SH-SY5Y (cell line): ENCODE results near the gene MAGEA8.

ENCODE experiments used
- GATA2 ChIP-seq: IDR thresholded peaks from 2 replicates; pipeline ENCODE4 v1.6.1; 2011; ENCODE audit warnings: mild to moderate bottlenecking, low read depth, low read length
- GATA3 ChIP-seq: IDR thresholded peaks from 2 replicates; pipeline ENCODE4 v1.6.1; 2011; ENCODE audit warnings: low read depth, mild to moderate bottlenecking, low read length, moderate library complexity

Gene MAGEA8

GRCh38 chrX:149881081-149881711 is at the start of gene MAGEA8:
TSS of gene MAGEA8 (plus strand) at chrX:149881183. CDS start at chrX:149884273, 3,090 bp downstream.
- TF ChIP-seq GATA2 (no peak), GATA3 (no peak)

GRCh38 chrX:149831473-149831872 is 49.5 kb upstream of the MAGEA8 start:
- TF ChIP-seq GATA3 (no peak), GATA2 (no peak)

DNA sequence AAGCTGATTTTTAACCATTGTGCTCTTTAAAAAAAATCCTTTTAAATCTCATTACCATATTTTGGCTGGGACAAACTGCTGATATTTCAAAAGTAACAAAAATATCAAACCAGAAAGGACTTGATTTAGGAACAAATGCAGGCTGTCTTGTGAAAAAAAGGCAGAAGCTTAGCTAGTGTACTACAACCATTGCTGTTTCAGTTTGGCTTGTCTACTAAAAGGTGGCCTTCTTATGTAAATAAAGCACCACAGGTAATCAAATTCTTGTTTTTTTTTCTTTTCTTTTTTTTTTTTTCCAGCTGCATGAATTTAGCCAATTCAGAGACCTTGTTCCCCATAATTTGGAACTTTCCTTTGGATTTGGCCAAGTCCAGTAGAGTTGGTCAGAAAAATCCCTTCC is 43.8 kb upstream of the MAGEA8 start:
- TF ChIP-seq GATA3 (no peak), GATA2 (no peak)

DNA sequence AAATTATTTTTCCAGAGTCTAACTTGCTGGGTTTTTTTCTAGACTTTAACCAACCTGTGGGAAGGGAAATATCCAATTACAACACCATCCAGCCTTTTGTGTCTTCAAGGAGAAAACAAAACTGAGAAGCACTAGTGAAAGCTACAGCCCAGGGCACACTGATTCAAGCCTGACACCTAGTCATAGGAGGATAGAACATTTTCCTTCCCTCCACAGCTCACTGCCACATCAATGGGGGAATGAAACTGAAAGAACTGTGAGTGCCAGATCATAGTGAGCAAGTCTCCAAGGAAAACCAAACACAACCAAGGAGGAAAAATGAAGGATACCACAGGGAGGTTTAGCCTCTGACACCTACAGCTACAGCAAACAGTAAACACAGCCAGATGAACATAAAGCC is 43.3 kb upstream of the MAGEA8 start:
- TF ChIP-seq GATA3, result no peak
- no peak for TF ChIP-seq GATA2

GRCh38 chrX:149841929-149842328 is 39.1 kb upstream of the MAGEA8 start:
- no peak for TF ChIP-seq GATA2
- TF ChIP-seq GATA3, result no peak

- TF ChIP-seq GATA2, result no peak
- no peak for TF ChIP-seq GATA3
Observed at GRCh38 chrX:149845385-149845784, 35.6 kb upstream of the MAGEA8 start.

- TF ChIP-seq GATA2, result no peak
- TF ChIP-seq GATA3, result no peak
Observed at GRCh38 chrX:149846789-149847188, 34.2 kb upstream of the MAGEA8 start.

DNA sequence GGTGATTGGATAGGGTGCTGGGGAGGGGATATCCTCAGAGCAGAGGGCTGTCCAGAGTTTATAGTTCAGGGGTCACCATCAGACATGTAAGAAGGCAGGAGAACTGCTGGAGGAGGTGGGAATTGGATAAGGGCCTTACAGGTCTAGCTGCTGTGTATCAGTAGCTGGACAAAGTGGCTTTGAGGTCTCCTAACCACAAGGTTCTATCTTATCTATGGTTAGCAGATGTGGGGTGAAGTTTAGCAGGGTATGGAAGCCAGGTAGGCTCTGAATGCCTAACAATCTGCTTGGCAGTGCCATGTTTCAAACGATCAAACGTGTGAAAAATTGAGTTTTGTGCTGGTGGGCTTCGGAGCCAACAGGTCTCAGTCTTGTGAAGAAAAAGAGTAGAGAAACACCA is 32.1 kb upstream of the MAGEA8 start:
- TF ChIP-seq GATA2 (no peak), GATA3 (no peak)

DNA sequence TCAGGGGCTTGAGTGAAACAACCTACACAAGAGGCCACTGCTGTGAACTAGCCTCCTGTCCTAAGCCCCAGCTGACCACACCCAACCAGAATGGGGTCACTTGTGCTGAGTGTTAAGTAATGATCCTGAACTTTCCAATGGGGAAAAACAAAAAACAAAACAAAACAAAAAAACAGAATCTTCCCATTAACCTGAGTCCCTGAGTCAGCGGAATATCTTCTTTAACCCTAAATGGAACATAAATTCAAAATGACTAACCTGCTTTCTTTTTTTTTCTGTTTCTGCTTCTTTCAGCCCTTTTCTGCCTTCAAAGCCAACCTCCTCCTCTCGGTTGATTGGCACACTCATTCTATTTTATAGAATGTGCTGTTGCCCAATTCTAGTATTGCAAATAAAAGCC is 31.2 kb upstream of the MAGEA8 start:
- TF ChIP-seq GATA3, result no peak
- TF ChIP-seq GATA2, result no peak

DNA sequence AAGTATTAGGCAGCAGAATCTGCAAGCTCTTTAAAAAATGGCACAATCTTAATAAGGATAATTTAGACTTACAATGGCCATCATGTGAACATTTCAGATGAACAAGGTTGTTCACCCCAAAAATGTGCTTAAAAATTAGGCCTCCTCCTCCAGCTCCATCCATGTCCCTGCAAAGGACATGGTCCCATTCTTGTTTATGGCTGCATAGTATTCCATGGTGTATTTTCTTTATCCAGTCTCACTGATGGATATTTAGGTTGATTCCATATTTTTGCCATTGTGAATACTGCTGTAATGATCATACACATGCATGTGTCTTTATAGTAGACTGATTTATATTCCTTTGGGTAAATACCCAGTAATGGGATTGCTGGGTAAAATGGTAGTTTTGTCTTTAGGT is 29.1 kb upstream of the MAGEA8 start:
- TF ChIP-seq GATA3, result no peak
- TF ChIP-seq GATA2, result no peak

- TF ChIP-seq GATA3, result no peak
- no peak for TF ChIP-seq GATA2
Observed at GRCh38 chrX:149853925-149854324, 27.1 kb upstream of the MAGEA8 start.

GRCh38 chrX:149858592-149858991 is 22.4 kb upstream of the MAGEA8 start:
- no peak for TF ChIP-seq GATA2
- no peak for TF ChIP-seq GATA3

- no peak for TF ChIP-seq GATA3
- no peak for TF ChIP-seq GATA2
Observed at GRCh38 chrX:149860445-149860844, 20.5 kb upstream of the MAGEA8 start.

DNA sequence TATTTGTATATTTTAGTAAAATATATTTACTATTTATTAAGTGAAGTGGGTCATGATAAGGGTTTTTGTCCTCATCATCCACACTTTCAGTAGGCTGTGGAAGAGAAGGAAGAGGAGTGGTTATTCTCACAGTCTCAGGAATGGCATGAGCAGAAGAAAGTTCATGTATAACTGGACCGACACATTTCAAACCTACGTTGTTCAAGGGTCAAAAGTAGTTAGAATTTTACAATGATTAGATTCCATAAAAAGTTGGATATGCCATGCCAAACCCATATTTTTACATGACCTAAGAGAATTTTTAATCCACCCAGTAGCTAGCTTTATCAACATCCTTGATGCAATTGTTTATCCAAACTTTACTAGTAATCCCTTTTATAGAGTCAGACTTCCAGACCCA is 15.6 kb upstream of the MAGEA8 start:
- TF ChIP-seq GATA3 (no peak), GATA2 (no peak)

- TF ChIP-seq GATA3, result no peak
- no peak for TF ChIP-seq GATA2
Observed at GRCh38 chrX:149867488-149867887, 13.5 kb upstream of the MAGEA8 start.

- no peak for TF ChIP-seq GATA2
- no peak for TF ChIP-seq GATA3
Observed at GRCh38 chrX:149870840-149871239, 10.1 kb upstream of the MAGEA8 start.

- no peak for TF ChIP-seq GATA3
- no peak for TF ChIP-seq GATA2
Observed at GRCh38 chrX:149871433-149871832, 9.6 kb upstream of the MAGEA8 start.
